Keratinocyte (primary cell): ENCODE measurements around the gene SP6. TPM values are rescaled to one million over a fixed set of nuclear protein-coding genes. Genes with fewer than 3 reads are reported as not detected.

Source experiments
- DNase-seq: peaks from one replicate; pipeline ENCODE4 v3.0.0-alpha.2; 2011; ENCODE audit warnings: low read depth, missing footprints, low spot score
- FAIRE-seq: peaks from 2 replicates; lab custom pipeline; 2011; peaks lifted over from hg19 to GRCh38; lab: Jason Lieb, UNC
- H2AFZ ChIP-seq: 2 replicates; pipeline ENCODE4 v1.6.0; 2012; ENCODE audit warnings: low read length, control low read depth, inconsistent platforms; ENCODE audit not compliant: control insufficient read depth
- H3K27ac ChIP-seq: 2 replicates; pipeline ENCODE4 v1.5.1; 2011; ENCODE audit warnings: low read length; ENCODE audit not compliant: control insufficient read depth, insufficient read depth
- H3K27me3 ChIP-seq: 3 replicates; pipeline ENCODE4 v1.6.0; 2011; ENCODE audit warnings: low read length; ENCODE audit not compliant: control insufficient read depth, insufficient read depth; ENCODE audit errors: extremely low read depth
- H3K36me3 ChIP-seq, 2 experiments: 2 replicates in 1 of 2; 3 replicates in 1 of 2; pipeline ENCODE4 v1.5.1; 2011; ENCODE audit warnings: low read length in 2 of 2, mild to moderate bottlenecking in 1 of 2; ENCODE audit not compliant: control insufficient read depth in 2 of 2, insufficient read depth in 2 of 2; ENCODE audit errors: extremely low read depth in 1 of 2
- H3K4me1 ChIP-seq: 3 replicates; pipeline ENCODE4 v1.5.1; 2011; ENCODE audit warnings: low read length; ENCODE audit not compliant: control insufficient read depth, insufficient read depth; ENCODE audit errors: extremely low read depth
- H3K4me2 ChIP-seq: 3 replicates; pipeline ENCODE4 v1.6.0; 2011; ENCODE audit warnings: low read depth, low read length; ENCODE audit not compliant: control insufficient read depth, insufficient read depth; ENCODE audit errors: extremely low read depth
- H3K4me3 ChIP-seq, 3 experiments: fragments of 200-600 bp in 1 of 3; sonication (generic) in 1 of 3; 2 replicates in 2 of 3; 3 replicates in 1 of 3; pipeline ENCODE4 v1.5.1; 2011 to 2016; ENCODE audit warnings: low read length in 3 of 3, mild to moderate bottlenecking in 3 of 3, control low read depth in 2 of 3, inconsistent platforms in 1 of 3, low read depth in 1 of 3, mixed read lengths in 1 of 3, mixed run types in 1 of 3, moderate library complexity in 1 of 3; ENCODE audit not compliant: control insufficient read depth in 2 of 3, insufficient read depth in 2 of 3; ENCODE audit errors: extremely low read depth in 1 of 3
- H3K79me2 ChIP-seq: 2 replicates; pipeline ENCODE4 v1.6.0; 2012; ENCODE audit warnings: low read length; ENCODE audit not compliant: control insufficient read depth, insufficient read depth
- H3K9ac ChIP-seq: 3 replicates; pipeline ENCODE4 v1.6.0; 2011; ENCODE audit warnings: low read length; ENCODE audit not compliant: control insufficient read depth, insufficient read depth; ENCODE audit errors: extremely low read depth
- H3K9me1 ChIP-seq: 3 replicates; pipeline ENCODE4 v1.6.0; 2011; ENCODE audit warnings: low read length; ENCODE audit not compliant: control insufficient read depth, insufficient read depth; ENCODE audit errors: extremely low read depth
- H3K9me3 ChIP-seq: 2 replicates; pipeline ENCODE4 v1.5.1; 2012; ENCODE audit warnings: low read depth, low read length; ENCODE audit not compliant: control insufficient read depth
- H4K20me1 ChIP-seq: 3 replicates; pipeline ENCODE4 v1.6.0; 2011; ENCODE audit warnings: low read length; ENCODE audit not compliant: control insufficient read depth, insufficient read depth; ENCODE audit errors: extremely low read depth
- CTCF ChIP-seq, 3 experiments: IDR thresholded peaks in 1 of 3; conservative IDR thresholded peaks in 1 of 3; optimal IDR thresholded peaks in 1 of 3; 2 replicates in 2 of 3; 3 replicates in 1 of 3; pipeline versions ENCODE3 to v1.5.1; 2011; ENCODE audit warnings: low read length in 3 of 3, mild to moderate bottlenecking in 3 of 3, moderate library complexity in 2 of 3, control low read depth in 1 of 3, inconsistent platforms in 1 of 3; ENCODE audit not compliant: insufficient read depth in 2 of 3; ENCODE audit errors: extremely low read depth in 1 of 3
- EZH2 ChIP-seq: IDR thresholded peaks from one replicate; pipeline ENCODE4 v1.6.1; 2012; ENCODE audit warnings: inconsistent platforms, mild to moderate bottlenecking, low read length, moderate library complexity
- dilution Hi-C: fragments of 300-500 bp; cut with MboI; formaldehyde crosslinking; loops from one replicate; pipeline ENCODE4 v1.7.0; 2020; ENCODE audit warnings: low sequenced_read_pairs; ENCODE audit not compliant: extremely low pct_ligation_motif_present
- polyA plus RNA-seq, 5 experiments: library from polyadenylated mRNA; depleted of rRNA in 3 of 5; stranded (reverse) in 3 of 5; stranded (forward) in 1 of 5; unstranded in 1 of 5; fragments of >200 nt; gene quantifications; 1 replicate in 1 of 5; 2 replicates in 3 of 5; 3 replicates in 1 of 5; pipeline versions ENCODE4 v1.2.1 to v1.2.3, GENCODE V29; 2011 to 2012; ENCODE audit warnings: missing spikeins in 2 of 5, low read depth in 1 of 5, low replicate concordance in 1 of 5

Gene SP6
- polyA plus RNA-seq, 1 donor (not counting 4 experiments of a cell fraction or from before 2014, with no cell fraction given): 2.0 TPM

- peaks cover 20% of the 10 kb centered on the region for H3K4me1 ChIP-seq
- no peak overlapping the region for H3K4me3 ChIP-seq
- peaks cover 0 to 4% of the 10 kb centered on the region in 2 experiments for H3K36me3 ChIP-seq
- TF ChIP-seq EZH2 (no peak), CTCF (optimal IDR thresholded peaks at IDR 0.05 in 1 of 3, IDR thresholded peaks at IDR 0.05 in 1 of 3, conservative IDR thresholded peaks at IDR 0.05 in 1 of 3; ENCODE audit: extremely low read depth in 1 of 3, insufficient read depth in 2 of 3, low read length in 3 of 3) (no peak)
- no peaks in the 10 kb centered on the region for H3K79me2 ChIP-seq
- peaks cover 4% of the 10 kb centered on the region for H3K9me1 ChIP-seq
- no peak overlapping the region for H2AFZ ChIP-seq
- no peak overlapping the region for H3K27ac ChIP-seq
- dilution Hi-C loops: no loop called here
- FAIRE-seq (no peak), DNase-seq (no peak)
- no peaks in the 10 kb centered on the region for H3K27me3 ChIP-seq
- no peak overlapping the region for H3K4me2 ChIP-seq
- H3K9me3 ChIP-seq: no peaks in the 10 kb centered on the region
- no peak overlapping the region for H3K9ac ChIP-seq
- no peaks in the 10 kb centered on the region for H4K20me1 ChIP-seq
These were observed 43.5 kb downstream of the SP6 start for GRCh38 chr17:47807421-47807820.

- no peak for DNase-seq
- no peak overlapping the region for H2AFZ ChIP-seq
- H3K36me3 ChIP-seq: peaks cover 0 to 4% of the 10 kb centered on the region in 2 experiments
- H3K4me2 ChIP-seq: no peak overlapping the region
- H3K9me1 ChIP-seq: peaks cover 4% of the 10 kb centered on the region
- dilution Hi-C loops: no loop called here
- no peaks in the 10 kb centered on the region for H3K9me3 ChIP-seq
- TF ChIP-seq CTCF (optimal IDR thresholded peaks at IDR 0.05 in 1 of 3, IDR thresholded peaks at IDR 0.05 in 1 of 3, conservative IDR thresholded peaks at IDR 0.05 in 1 of 3; ENCODE audit: extremely low read depth in 1 of 3, insufficient read depth in 2 of 3, low read length in 3 of 3) (no peak), EZH2 (no peak)
- peaks cover 20% of the 10 kb centered on the region for H3K4me1 ChIP-seq
- no peaks in the 10 kb centered on the region for H4K20me1 ChIP-seq
- H3K9ac ChIP-seq: no peak overlapping the region
- no peaks in the 10 kb centered on the region for H3K79me2 ChIP-seq
- H3K4me3 ChIP-seq: no peak overlapping the region
- no peaks in the 10 kb centered on the region for H3K27me3 ChIP-seq
- FAIRE-seq: no peak
- no peak overlapping the region for H3K27ac ChIP-seq
These were observed 44.1 kb downstream of the SP6 start for GRCh38 chr17:47806913-47807255.
